GM18499 (cell line): ENCODE results near the gene FAM229B.
"Not testable (repeated sequence)": the region's sequence is repeated elsewhere in the genome, so short reads cannot be mapped to it uniquely, and the experiment has no call there.

ENCODE experiments used
- ATAC-seq: cut with Tn5 transposase; IDR thresholded peaks from one replicate; pipeline ENCODE4 v1.9.1; 2021; ENCODE audit warnings: moderate number of reproducible peaks; ENCODE audit not compliant: insufficient read depth, unreplicated experiment

Gene FAM229B, protein sequence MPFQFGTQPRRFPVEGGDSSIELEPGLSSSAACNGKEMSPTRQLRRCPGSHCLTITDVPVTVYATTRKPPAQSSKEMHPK

DNA sequence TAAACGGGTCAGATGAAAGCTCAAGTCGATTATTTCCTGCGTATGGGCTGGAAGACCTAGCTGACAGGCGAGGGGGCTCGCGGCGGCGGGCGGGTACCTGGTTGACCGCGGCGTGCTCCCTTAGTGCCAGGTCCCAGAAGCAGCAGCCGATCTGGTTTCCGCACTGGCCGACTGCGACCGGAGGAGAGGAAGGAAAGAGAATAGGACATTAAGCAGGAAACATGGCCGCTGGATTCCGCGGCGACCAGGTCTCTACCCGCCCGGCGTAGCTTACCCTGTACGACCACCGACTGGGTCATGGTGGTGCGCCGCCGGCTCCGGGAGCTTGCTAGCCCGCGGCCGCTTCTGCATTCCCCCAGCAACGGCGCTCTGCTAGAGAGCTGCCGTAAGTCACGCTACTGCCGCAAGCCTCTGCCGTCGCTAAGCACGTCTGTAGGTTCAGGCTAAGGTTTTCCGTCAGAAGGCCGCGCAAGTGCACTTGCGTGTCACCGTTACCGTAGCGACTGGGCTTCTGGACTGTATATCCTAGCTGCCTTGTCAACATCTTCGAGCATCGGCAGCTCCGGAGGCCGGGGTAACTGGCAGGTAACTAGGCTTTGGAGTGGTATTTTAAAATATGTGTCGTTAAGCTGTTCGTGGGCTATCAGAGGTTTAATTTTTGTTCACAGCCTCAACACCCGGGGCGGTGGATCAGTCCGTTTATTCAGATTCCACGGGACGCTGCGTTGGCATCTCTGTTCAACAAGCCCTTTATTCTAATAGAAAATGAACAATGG is at the start of gene FAM229B, which contains the start of gene TUBE1:
Gene FAM229B, plus strand, starts transcription at position 456 of the 776 bp plus-strand sequence. CDS start 11,693 bp downstream, outside the sequence.
Gene TUBE1, minus strand, starts transcription at position 347 of the 776 bp plus-strand sequence. Its CDS starts 48 bp downstream, at position 299.
- ATAC-seq = peak; percentile 93

DNA sequence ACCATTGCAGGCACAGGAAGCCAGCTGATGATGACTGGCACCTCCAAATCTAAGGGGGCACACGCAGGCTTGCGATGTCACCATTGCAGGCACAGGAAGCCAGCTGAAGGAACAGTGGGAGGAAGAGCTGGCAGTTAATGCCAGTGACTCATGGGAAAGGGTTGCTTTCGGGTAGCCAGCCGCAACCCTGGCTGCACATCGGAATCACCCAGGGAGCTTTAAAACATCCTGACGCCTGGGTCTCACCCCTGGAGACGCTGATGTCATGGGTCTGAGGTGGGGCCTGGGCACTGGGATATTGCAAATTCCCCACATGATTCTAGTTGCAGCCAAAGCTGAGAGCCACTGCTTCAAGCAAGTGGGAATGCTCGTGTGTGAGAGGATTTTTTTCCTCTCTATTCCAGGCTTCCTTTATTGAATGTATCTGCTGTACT is 49.6 kb upstream of the FAM229B start:
- no peak for ATAC-seq

DNA sequence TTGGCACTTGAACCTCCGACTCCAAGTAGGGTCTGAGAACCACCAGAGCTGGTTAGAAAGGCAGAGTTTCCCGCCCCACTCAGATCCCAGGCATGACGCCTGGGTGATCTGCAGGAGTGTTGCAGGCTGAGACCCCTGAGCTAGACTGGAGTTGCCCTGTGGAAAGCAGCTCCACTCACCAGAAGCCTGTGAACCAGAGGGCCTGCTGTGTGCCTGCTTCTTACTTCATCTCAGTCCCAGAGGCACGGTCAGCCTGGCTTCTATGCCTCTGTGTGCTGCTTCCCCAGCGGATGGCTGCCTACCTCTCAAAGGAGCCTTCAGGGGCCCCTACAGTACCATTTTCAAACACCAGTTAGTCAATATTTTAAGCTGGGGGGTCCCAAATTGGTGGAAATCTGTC is 49.1 kb upstream of the FAM229B start:
- no peak for ATAC-seq

DNA sequence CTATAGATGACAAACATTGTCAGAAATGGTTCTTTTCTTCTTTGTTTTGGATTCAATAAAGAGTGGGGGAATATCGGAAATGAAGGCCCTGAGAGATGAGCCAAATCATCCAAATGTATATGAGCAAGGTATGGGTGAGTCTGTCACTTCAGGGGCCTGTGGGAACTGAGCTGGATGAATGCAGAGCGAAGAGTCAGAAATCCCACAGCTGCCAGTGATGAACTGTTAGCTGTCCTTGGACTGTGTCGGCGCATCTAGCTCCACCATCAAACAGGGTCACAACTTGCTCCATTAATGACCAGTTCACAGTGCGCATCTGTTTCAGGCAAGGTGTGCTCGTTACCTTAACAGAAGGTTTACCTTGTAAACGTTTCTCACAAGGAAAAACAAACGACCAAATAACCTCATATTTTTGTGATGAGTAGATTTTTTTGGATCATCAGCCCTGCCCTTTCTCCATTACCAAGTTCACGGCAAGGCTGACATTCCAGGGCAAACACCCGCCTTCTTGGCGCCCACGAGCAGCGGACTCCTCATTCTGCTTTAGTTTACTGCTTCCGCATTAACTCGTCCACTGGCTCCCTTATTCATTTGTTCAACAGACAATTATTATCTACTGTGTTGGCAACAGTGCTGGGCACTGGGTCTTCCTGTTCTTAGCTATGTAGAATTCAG is 48.5 kb upstream of the FAM229B start:
- ATAC-seq = no peak

DNA sequence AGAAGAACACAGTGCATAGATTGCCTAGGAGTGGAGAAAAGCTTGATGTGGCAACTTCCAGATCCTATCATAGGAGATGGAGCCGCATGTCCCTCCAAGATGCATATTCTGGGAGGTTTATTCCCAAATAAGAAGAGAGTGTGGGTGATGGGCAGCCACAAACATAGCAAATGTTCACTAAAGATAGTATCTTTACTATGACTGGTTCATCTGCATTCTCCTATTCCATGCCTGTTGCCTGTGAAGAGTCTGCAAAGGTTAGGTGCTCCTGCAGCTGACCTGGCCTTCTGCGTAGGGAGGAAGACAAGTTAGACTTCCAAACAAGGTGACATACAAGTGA is 48.0 kb upstream of the FAM229B start:
- ATAC-seq = no peak

DNA sequence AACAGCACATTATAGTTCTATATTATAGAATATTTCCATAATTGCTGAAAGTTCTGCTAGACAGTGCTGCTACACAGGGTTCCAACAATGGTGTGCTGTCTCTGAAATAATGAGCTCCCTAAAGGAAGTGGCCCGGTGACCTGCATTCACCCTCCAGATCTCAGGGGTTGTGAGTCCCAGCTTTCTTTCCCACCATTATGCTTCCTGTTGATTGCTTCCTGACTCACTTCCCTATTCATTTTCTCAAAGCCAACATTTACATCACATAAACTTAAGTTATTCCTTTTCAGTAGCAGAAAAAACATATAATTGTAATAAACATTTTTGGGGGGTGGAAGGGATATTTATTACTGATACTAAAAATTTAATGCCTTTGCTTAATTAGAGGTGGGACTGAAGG is 46.4 kb upstream of the FAM229B start:
- ATAC-seq = no peak

DNA sequence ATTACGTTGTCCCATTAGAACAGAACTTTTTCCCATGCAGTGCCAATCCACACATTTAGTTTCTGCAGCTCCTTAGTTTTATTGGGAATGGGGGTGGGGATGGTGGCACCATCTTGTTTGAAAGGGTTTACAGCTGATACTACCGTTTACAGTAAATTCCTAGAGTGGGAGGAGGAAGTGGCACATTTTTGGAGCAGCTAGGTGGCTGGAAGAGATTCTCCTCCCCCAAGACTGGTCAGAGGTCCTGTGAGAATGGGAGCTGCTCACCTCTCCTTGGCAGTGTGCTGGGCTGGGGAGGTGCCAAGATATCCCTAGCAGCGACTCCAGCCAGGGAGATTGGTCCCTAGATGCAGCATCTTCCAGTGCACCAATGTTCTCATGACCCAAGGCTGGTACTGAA is 45.9 kb upstream of the FAM229B start:
- ATAC-seq = no peak

DNA sequence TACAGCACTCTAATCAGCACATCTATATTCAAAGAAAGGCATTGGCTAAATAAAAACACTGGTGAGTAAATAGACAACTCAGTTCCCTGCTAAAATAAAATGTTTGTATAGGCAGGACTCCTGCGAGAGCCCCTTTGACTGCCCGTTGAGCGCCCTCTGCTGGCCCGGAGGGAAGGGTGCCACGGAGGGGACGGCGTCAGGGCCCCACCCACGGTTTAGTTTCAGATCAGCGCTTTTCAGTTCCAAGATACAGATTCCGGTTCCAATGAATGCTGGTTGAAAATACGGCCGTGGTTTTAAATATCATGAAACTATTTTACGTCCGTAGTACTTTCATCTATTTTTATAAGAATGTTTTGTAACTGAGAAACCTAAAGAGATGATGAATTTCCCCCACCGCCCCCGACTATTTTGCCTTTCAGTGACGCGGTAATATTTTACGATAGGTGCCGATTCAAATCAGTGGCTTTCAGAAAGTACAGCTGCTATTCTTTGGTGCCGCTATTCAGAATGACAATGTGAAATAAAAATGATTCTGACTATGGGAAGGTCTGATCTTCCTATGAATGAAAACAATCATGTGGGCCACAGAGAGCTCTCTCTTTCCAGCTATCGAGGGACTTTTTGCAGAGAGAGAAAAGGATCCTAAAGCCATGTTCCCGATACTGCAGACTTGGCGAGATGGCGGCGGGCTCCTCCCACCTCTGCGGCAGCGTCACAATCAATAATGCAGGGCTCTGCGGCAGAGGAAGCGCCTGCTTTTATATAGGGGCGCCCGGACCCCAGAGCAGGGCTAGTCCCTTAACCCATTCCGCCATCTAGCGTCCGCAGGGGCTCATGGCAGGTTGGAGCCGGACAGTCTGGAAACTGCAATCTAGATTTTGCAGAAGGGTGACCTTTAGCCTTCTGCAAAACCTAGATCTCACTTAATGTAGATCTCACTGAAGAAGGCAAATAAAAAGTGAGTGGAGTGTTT is 44.1 kb upstream of the FAM229B start:
- ATAC-seq = peak; percentile 74

DNA sequence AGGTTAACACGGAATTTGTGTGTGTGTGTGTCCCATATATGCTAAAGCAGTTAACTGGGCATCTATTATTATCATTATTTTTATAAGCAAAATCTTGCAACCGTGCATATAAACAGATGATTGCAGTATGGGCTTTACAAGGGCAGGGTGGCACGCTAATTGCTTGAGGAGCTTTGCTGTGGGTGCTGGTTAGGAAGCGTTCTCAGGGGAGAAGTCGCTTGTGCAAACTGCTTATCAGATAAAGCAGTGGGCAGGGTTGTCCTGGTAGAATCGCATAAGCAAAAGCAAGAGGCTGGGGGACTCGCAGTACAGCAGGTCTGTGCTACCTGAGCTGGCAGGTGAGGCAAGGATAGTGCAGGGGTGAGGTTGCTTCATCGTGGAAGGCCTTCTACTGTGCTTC is 43.2 kb upstream of the FAM229B start:
- no peak for ATAC-seq

DNA sequence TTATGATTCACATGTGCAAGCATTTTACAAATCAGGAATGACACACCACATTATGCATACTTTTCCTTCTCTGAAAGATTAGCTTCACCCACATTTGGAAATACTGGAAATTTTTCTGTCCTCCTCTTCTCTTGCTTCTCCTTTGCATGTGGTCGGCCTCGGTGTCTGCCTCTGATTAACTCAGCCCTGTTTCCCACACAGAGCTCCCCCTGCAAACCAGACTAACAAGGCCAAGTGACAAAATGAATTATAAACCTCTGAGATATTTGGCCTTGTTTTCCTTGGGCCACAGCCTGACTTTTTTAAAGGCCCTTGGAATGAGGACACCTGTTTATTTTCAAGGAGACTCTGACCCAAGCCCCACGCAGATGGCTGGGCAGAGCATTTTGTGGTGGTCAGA is 42.5 kb upstream of the FAM229B start:
- no peak for ATAC-seq

DNA sequence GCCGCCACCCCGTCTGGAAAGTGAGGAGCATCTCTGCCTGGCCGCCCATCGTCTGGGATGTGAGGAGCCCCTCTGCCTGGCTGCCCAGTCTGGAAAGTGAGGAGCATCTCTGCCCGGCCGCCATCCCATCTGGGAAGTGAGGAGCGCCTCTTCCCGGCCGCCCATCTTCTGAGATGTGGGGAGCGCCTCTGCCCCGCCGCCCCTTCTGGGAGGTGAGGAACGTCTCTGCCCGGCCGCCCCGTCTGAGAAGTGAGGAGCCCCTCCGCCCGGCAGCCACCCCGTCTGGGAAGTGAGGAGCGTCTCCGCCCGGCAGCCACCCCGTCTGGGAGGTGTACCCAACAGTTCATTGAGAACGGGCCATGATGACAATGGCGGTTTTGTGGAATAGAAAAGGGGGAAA is 39.9 kb upstream of the FAM229B start:
- not testable (repeated sequence) for ATAC-seq

DNA sequence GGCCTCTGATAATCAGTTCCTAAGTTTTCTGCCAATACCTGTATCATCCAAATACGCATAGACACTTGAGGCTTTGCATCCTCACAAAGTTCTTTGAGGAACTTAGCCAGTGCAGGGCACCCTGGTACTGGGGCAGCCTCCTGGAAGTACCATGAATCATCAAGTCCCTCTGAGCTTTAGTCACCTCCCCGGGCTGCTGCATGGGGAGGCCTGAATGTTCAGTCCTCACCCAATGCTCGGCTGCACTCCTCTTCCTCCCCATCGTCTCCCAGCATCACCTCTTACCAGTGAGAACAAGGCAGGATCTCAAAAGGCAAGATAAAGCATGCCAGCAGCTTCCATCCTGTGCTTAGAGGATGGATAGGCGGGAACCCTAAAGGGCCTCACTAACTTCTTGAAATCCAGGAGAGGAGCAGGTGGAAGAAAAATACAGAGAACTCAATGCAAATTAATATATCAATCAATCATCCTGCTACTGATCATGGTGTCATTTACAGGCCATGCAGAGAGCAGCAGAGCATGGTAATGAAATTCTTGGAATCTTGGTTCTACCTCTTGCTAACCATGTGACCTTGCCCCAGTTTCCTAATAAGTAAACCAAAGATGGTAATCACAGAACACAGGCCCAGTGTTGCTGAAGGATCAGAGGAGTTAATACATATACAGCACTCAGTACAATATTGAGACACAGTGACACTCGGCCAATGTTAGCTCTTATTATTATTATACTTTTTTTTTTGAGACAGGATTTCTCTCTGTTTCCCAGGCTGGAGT is 38.2 kb upstream of the FAM229B start:
- no peak for ATAC-seq

DNA sequence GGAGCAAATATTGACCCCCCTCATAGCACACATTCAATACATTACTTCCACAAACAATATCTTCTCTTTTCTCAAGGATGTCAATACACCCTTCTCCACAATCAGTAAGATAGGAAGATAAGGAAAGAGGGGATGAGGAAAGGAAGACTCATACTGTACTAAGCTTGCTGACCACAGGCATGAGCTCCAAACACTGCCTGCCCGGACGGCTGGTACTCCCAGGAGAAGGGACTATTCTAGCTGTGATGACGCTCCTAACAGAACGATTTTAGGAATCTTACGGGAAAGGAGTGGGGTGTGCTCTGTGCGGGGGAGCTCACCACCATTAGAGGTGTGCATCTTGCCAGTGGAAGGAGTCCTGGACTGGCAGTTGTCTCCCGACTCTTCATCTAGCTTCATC is 37.4 kb upstream of the FAM229B start:
- ATAC-seq = no peak

DNA sequence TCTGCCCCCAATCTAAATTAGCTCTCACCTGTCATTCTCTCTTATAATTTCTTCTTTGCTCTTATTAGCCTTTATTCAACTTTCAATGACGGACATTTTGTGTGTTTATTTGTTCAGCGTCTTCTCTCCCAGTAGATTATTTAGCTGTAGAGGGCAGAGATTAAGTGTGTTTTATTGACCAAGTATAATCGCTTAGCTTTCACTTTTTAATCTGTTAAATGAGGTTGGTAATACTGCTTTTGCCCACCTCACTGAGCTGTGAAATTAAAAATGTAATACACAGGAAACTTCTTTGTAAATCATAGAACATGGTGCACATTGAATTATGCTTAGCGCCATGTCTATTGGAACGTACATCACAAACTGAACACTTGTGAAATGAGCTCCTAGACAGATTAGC is 37.0 kb upstream of the FAM229B start:
- ATAC-seq = no peak

DNA sequence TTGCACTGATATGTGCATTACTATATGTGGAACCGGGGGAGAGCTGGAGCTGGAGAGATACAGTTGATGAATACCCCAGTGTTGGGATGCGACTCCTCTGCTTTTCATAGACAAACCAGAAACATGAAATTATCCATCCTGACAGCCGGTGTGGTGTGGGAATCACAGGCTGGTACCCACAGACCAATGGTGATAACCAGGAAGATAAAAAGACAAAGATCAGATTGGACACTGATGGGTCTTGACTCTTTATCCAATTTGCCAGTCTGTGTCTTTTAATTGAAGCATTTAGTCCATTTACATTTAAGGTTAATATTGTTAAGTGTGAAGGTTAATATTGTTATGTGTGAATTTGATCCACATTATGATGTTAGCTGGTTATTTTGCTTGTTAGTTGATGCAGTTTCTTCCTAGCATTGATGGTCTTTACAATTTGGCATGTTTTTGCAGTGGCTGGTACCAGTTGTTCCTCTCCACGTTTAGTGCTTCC is 36.1 kb upstream of the FAM229B start:
- ATAC-seq = not testable (repeated sequence)

DNA sequence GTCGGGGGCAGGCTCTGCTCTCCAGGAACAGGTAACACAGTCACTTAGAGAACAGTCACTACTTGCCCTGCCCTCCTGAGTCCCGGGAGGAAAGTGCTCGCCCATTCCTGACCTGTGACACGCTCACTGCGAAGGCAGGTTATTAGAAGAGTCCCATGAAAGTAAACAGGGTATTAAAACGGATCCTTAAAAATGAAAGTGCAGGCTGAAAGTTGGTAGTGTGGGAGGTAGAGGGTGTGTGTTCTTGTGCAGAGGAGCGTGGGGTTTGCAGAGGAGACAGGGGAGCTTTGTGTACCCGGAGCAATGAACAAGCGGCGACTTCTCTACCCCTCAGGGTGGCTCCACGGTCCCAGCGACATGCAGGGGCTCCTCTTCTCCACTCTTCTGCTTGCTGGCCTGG is 33.4 kb upstream of the FAM229B start, which contains the start of gene CCN6:
Gene CCN6, plus strand, starts transcription at position 104 of the 400 bp plus-strand sequence. Its CDS starts 254 bp downstream, at position 358.
- no peak for ATAC-seq

DNA sequence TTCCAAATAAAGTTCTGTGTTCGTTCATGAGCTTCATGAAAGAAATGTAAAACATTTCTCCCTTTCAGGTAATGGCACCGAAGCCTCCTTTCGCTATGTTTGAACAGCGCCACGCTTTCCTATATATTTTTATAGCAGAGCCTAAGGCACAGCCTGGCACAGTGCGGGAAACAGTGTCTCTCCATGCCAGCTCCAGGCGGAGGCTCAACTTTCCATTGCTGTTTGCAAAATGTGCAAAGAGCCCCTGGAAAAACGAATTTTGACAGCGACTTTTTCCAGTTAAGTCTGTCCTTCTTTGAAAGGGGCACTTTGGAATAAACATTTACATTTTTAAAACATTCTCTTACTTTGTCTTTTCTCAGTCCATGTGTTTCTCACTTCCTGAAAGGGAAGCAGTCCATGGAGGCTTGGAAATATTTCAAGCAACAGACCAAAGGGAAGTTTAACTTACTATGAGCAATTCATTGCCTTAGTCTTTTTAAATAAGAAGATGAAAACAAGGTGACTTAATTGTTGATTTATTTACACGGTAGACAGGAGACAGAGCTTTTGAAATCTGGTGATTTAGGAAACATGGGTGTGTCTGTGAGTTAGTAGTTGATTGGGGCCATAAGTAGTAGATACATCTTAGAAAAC is 32.7 kb upstream of the FAM229B start:
- no peak for ATAC-seq

DNA sequence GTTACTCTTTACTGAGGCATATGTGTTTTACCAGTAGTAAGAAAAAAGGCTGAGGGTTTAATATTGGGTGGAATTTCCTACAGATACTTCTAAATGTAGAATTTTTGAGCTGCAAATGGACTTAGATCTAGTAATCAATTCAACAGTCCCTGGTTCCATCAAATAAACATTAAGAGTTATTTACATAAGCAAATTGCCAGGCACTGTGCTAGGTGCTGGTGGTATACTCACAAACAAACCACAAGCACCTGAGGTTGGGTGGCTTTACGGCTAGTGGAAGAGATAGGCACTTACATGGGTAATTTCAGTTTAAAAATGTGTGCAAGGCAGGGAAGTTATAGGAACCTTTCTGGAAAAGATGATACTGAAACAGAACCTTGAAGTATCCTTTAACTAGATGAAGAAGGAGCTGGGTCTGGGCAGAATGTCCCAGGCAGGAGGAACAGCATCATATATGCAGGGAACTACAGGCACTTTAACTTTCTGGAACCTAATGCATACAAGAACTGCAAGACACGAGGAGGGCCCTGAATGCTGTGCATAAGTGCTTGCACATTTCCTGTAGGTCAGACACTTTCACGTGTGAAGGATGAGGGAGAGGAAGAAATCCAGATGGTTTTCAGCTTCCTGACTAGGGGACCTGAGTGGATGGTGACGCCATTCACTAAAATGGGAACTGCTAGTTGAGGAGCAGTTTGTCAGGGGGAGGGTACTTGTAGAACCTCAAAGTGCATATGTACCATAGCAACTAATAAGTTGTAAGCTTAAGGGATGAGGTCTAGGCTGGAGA is 29.0 kb upstream of the FAM229B start:
- ATAC-seq = no peak
